HUES64 (cell line): ENCODE results near the gene ARPC5.

Source experiments
- H3K27ac ChIP-seq: 2 replicates; pipeline ENCODE4 v1.7.0; 2013; ENCODE audit warnings: low read depth, low read length, inconsistent platforms
- H3K27me3 ChIP-seq: 2 replicates; pipeline ENCODE4 v1.6.1; 2013; ENCODE audit warnings: mild to moderate bottlenecking, low read length; ENCODE audit not compliant: insufficient read depth
- H3K36me3 ChIP-seq: 2 replicates; pipeline ENCODE4 v1.6.1; 2013; ENCODE audit warnings: mild to moderate bottlenecking, low read length; ENCODE audit not compliant: insufficient read depth
- H3K4me1 ChIP-seq: 2 replicates; pipeline ENCODE4 v1.6.1; 2013; ENCODE audit warnings: mild to moderate bottlenecking, low read length, moderate library complexity; ENCODE audit not compliant: insufficient read depth
- H3K4me3 ChIP-seq: 2 replicates; pipeline ENCODE4 v1.5.1; 2013; ENCODE audit warnings: mild to moderate bottlenecking, low read length, moderate library complexity
- H3K9ac ChIP-seq: 2 replicates; pipeline ENCODE4 v1.6.1; 2013; ENCODE audit warnings: mild to moderate bottlenecking, low read depth, low read length
- H3K9me3 ChIP-seq: 2 replicates; pipeline ENCODE4 v1.6.1; 2013; ENCODE audit warnings: low read depth, low read length; ENCODE audit not compliant: insufficient read depth
- WGBS: fragments of 150-250, 120-280 bp; methylation state at CpG from one replicate; pipeline ENCODE4 v1.1.7; 2013; ENCODE audit warnings: missing lambda C conversion rate; 5-methylcytosine and 5-hydroxymethylcytosine counted together

Gene ARPC5

GRCh38 chr1:183609759-183610452 is 25.7 kb downstream of the ARPC5 start:
- WGBS, result 58% methylated on average over 3 of the region's 3 CpGs
- H3K27me3 ChIP-seq, result no peaks in the 10 kb centered on the region
- no peaks in the 10 kb centered on the region for H3K4me1 ChIP-seq
- H3K9me3 ChIP-seq, result no peaks in the 10 kb centered on the region
- no peak overlapping the region for H3K4me3 ChIP-seq
- no peak overlapping the region for H3K9ac ChIP-seq
- no peaks in the 10 kb centered on the region for H3K36me3 ChIP-seq
- H3K27ac ChIP-seq, result no peak overlapping the region

GRCh38 chr1:183609313-183609712 is 26.3 kb downstream of the ARPC5 start:
- H3K4me1 ChIP-seq, result no peaks in the 10 kb centered on the region
- H3K27me3 ChIP-seq, result no peaks in the 10 kb centered on the region
- no peak overlapping the region for H3K27ac ChIP-seq
- H3K4me3 ChIP-seq, result no peak overlapping the region
- H3K9ac ChIP-seq, result no peak overlapping the region
- H3K9me3 ChIP-seq, result no peaks in the 10 kb centered on the region
- WGBS, result 86% methylated on average over 5 of the region's 5 CpGs
- H3K36me3 ChIP-seq, result no peaks in the 10 kb centered on the region

DNA sequence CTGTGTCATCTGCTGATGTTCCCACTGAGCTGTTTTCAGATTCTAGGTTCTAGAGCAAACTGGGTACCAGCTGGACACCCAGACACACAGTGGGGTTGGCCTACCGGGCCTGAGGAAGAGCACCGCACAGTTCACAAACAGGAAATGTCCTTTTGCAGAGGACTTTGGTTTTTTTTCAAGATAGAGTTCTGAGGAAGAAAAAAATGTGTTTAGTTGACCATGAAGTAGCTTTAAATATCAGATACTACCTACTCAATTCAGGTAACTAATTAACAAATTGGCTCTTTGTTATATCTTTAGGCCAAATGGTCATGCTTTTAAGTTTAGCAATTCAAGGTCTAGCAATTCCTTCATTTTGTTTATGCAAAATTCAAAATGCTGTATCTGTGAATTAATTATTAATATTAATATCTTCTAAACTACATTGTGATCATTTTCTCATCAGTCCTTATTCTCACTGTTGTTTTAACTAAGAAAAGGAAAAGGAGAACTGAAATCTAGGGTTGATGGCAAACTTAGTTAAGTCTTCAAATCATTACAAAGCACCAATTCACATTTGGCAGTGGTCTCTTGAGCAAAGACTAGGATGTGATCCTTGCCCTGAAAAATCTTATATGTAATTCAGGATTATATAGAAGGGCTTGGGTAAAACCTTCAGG is 28.1 kb downstream of the ARPC5 start:
- no peak overlapping the region for H3K4me3 ChIP-seq
- no peaks in the 10 kb centered on the region for H3K27me3 ChIP-seq
- H3K9ac ChIP-seq, result no peak overlapping the region
- H3K36me3 ChIP-seq, result no peaks in the 10 kb centered on the region
- no peak overlapping the region for H3K27ac ChIP-seq
- H3K9me3 ChIP-seq, result no peaks in the 10 kb centered on the region
- H3K4me1 ChIP-seq, result no peaks in the 10 kb centered on the region
- WGBS, result 98% methylated on average over 2 of the region's 2 CpGs

GRCh38 chr1:183605904-183606303 is 29.7 kb downstream of the ARPC5 start:
- 94% methylated on average over 2 of the region's 2 CpGs for WGBS
- Histone ChIP-seq H3K9me3 (no peaks in the 10 kb centered on the region), H3K9ac (no peak overlapping the region), H3K4me3 (no peak overlapping the region), H3K4me1 (no peaks in the 10 kb centered on the region), H3K27me3 (no peaks in the 10 kb centered on the region), H3K36me3 (no peaks in the 10 kb centered on the region), H3K27ac (no peak overlapping the region)

DNA sequence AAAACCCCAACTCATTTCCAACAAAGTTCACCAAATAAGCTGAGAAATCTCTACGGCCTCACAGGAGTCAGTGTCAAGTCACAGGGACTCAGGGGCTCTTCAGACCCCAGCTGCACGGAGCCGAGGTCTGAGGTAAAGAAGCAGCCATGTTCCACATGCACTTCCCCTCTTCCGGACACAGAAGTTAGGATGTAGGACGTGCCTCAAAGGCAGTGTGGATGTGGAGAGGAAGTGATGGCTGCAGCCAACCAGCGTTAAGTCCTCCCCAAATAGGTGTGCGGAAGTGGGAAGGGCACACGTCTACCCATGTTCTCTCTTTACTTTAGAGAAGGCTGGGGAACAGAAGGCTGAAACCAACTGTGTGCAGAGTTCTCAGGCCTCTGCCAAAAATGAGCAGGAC is 30.8 kb downstream of the ARPC5 start:
- no peaks in the 10 kb centered on the region for H3K4me1 ChIP-seq
- H3K36me3 ChIP-seq, result no peaks in the 10 kb centered on the region
- 92% methylated on average over 8 of the region's 8 CpGs for WGBS
- H3K27ac ChIP-seq, result no peak overlapping the region
- H3K9ac ChIP-seq, result no peak overlapping the region
- no peaks in the 10 kb centered on the region for H3K9me3 ChIP-seq
- H3K4me3 ChIP-seq, result no peak overlapping the region
- no peaks in the 10 kb centered on the region for H3K27me3 ChIP-seq

- H3K4me3 ChIP-seq, result no peak overlapping the region
- no peak overlapping the region for H3K9ac ChIP-seq
- H3K27ac ChIP-seq, result no peak overlapping the region
- H3K4me1 ChIP-seq, result no peaks in the 10 kb centered on the region
- H3K9me3 ChIP-seq, result no peaks in the 10 kb centered on the region
- no peaks in the 10 kb centered on the region for H3K36me3 ChIP-seq
- 83% methylated on average over 10 of the region's 10 CpGs for WGBS
- H3K27me3 ChIP-seq, result no peaks in the 10 kb centered on the region
Measured at GRCh38 chr1:183604038-183604808, 31.4 kb downstream of the ARPC5 start.

DNA sequence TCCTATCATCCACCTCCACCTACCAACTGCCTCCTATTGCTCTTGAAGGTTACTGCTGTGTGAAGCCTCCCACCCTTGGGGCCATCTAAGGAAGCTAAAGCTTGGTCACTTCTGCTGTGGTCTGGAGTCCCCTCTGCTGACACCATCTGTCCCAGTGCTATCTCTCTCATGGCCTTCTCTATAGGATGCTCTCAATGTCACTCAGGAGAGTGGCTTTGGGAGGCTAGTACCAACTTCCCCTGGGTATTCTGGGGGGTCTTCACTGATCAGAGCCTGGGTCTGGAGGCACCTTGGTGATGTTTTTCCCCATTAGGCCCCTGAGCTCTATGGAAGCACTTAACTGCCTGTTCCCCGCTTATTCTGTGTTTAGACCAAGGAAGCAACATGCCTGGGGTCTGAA is 33.1 kb downstream of the ARPC5 start:
- H3K9ac ChIP-seq, result no peak overlapping the region
- H3K27ac ChIP-seq, result no peak overlapping the region
- H3K4me1 ChIP-seq, result no peaks in the 10 kb centered on the region
- no peak overlapping the region for H3K4me3 ChIP-seq
- no peaks in the 10 kb centered on the region for H3K36me3 ChIP-seq
- H3K9me3 ChIP-seq, result no peaks in the 10 kb centered on the region
- 93% methylated on average over 1 of the region's 1 CpG for WGBS
- no peaks in the 10 kb centered on the region for H3K27me3 ChIP-seq

DNA sequence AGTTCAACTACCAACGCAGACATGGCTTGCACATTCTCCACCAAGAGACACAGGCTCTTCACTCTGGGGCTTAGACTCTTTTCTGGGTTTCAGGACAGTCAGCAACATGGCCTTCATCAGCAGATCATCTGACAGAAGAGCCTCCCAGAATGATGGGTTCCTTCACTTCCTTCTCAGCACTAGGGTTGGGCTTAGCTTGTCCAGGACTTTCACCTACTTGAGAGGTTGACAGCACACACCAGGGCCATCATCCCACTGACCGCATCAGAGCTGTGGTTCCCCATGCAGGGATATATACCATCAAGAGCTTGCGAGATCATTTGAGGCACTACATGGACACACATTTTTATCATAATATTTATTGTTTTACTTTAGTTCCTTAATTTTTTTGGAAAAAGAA is 34.9 kb downstream of the ARPC5 start:
- H3K9me3 ChIP-seq, result no peaks in the 10 kb centered on the region
- no peaks in the 10 kb centered on the region for H3K27me3 ChIP-seq
- no peaks in the 10 kb centered on the region for H3K36me3 ChIP-seq
- no peak overlapping the region for H3K4me3 ChIP-seq
- H3K27ac ChIP-seq, result no peak overlapping the region
- no peak overlapping the region for H3K9ac ChIP-seq
- H3K4me1 ChIP-seq, result no peaks in the 10 kb centered on the region
- WGBS, result 93% methylated on average over 2 of the region's 3 CpGs

DNA sequence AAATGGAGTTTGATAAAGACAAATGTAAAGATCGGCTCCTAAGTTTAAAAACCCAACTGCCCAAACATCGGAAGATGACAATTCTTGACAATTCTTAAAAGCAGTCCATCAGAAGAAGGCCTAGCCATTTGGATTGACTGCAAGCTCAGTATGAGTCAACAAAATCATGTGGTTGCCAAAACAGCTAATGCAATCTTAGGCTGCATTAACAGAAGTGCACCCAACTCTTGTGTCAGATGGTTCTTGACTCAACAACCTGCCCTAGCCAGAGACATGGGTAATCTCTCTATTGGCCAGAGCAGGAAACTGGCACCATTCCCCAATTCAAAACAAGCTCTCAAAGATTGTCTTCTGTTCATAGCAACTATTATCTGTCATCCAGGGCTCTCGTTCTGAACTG is 35.4 kb downstream of the ARPC5 start:
- Histone ChIP-seq H3K9ac (no peak overlapping the region), H3K36me3 (no peaks in the 10 kb centered on the region), H3K27me3 (no peaks in the 10 kb centered on the region), H3K4me1 (no peaks in the 10 kb centered on the region), H3K9me3 (no peaks in the 10 kb centered on the region), H3K27ac (no peak overlapping the region), H3K4me3 (no peak overlapping the region)
- 89% methylated on average over 3 of the region's 3 CpGs for WGBS

- Histone ChIP-seq H3K9me3 (no peaks in the 10 kb centered on the region), H3K4me3 (no peak overlapping the region), H3K4me1 (no peaks in the 10 kb centered on the region), H3K36me3 (no peaks in the 10 kb centered on the region), H3K27ac (no peak overlapping the region), H3K27me3 (no peaks in the 10 kb centered on the region), H3K9ac (no peak overlapping the region)
- WGBS, result 84% methylated on average over 2 of the region's 2 CpGs
Measured at GRCh38 chr1:183598386-183598785, 37.2 kb downstream of the ARPC5 start.

GRCh38 chr1:183597656-183598347 is 37.8 kb downstream of the ARPC5 start:
- Histone ChIP-seq H3K4me3 (no peak overlapping the region), H3K36me3 (no peaks in the 10 kb centered on the region), H3K9ac (no peak overlapping the region), H3K27me3 (no peaks in the 10 kb centered on the region), H3K27ac (no peak overlapping the region), H3K9me3 (no peaks in the 10 kb centered on the region), H3K4me1 (no peaks in the 10 kb centered on the region; the same call in 1 of the 2 replicates)
- 89% methylated on average over 5 of the region's 5 CpGs for WGBS
